Hematopoietic multipotent progenitor cell treated with erythropoietin and hydrocortisone succinate and interleukin-3 and kit ligand, for 6 days (in vitro differentiated cells): ENCODE measurements around the gene ASPN.
A peak's percentile ranks its signal among the peaks of the same experiment; 100 is the strongest.

ENCODE experiments used
- DNase-seq: peaks from one replicate; pipeline ENCODE4 v3.0.0-alpha.2; 2015

The ASPN gene

GRCh38 chr9:92406477-92406876, 75.8 kb downstream of the ASPN start:
- DNase-seq, result peak; percentile 67
